HL-60/S4 (cell line): ENCODE measurements around the gene AHSG.
"Not testable (repeated sequence)": the region's sequence is repeated elsewhere in the genome, so short reads cannot be mapped to it uniquely, and the experiment has no call there.

Experiments
- in situ Hi-C: fragments of 300-500 bp; cut with MboI; formaldehyde crosslinking; loops from 2 replicates; pipeline ENCODE4 v1.14.3; 2022; ENCODE audit warnings: low sequenced_read_pairs

Gene AHSG

GRCh38 chr3:186614597-186615483 lies 2.0 kb downstream of the AHSG start:
- in situ Hi-C loops: loop anchor here (25.0 kb wide), 1 partner anchor 197 kb away; the partner anchor contains the start of gene RFC4

GRCh38 chr3:186616299-186616617 lies 3.4 kb downstream of the AHSG start:
- in situ Hi-C loops: loop anchor here (25.0 kb wide), 1 partner anchor 196 kb away; the partner anchor contains the start of gene RFC4

- in situ Hi-C loops: loop anchor here (25.0 kb wide), 1 partner anchor 195 kb away; the partner anchor contains the start of gene RFC4
Observed at GRCh38 chr3:186617036-186617946, 4.4 kb downstream of the AHSG start.

- in situ Hi-C loops: loop anchor here (25.0 kb wide), 1 partner anchor 194 kb away; the partner anchor contains the start of gene RFC4
Observed at GRCh38 chr3:186618318-186618938, 5.6 kb downstream of the AHSG start.

- in situ Hi-C loops: loop anchor here (25.0 kb wide), 1 partner anchor 193 kb away; the partner anchor contains the start of gene RFC4
Observed at GRCh38 chr3:186619787-186620212, 6.9 kb downstream of the AHSG start.

GRCh38 chr3:186620213-186621092 lies 7.6 kb downstream of the AHSG start:
- in situ Hi-C loops: loop anchor here (25.0 kb wide), 1 partner anchor 192 kb away; the partner anchor contains the start of gene RFC4

GRCh38 chr3:186621894-186622650 lies 9.2 kb downstream of the AHSG start:
- in situ Hi-C loops: loop anchor here (25.0 kb wide), 1 partner anchor 190 kb away; the partner anchor contains the start of gene RFC4

- in situ Hi-C loops: loop anchor here (25.0 kb wide), 1 partner anchor 190 kb away; the partner anchor contains the start of gene RFC4
Observed at GRCh38 chr3:186622651-186623310, 9.9 kb downstream of the AHSG start.

GRCh38 chr3:186624598-186624997 lies 11.7 kb downstream of the AHSG start:
- in situ Hi-C loops: loop anchor here (25.0 kb wide), 1 partner anchor 188 kb away; the partner anchor contains the start of gene RFC4

- in situ Hi-C loops: no loop called here
Observed at GRCh38 chr3:186625600-186626042, 12.8 kb downstream of the AHSG start.

- in situ Hi-C loops: no loop called here
Observed at GRCh38 chr3:186626254-186626847, 13.5 kb downstream of the AHSG start.

GRCh38 chr3:186627852-186628414 lies 15.1 kb downstream of the AHSG start:
- in situ Hi-C loops: no loop called here

GRCh38 chr3:186628756-186629155 lies 15.9 kb downstream of the AHSG start:
- in situ Hi-C loops: no loop called here

- in situ Hi-C loops: no loop called here
Observed at GRCh38 chr3:186630950-186631641, 18.2 kb downstream of the AHSG start.

- in situ Hi-C loops: no loop called here
Observed at GRCh38 chr3:186633481-186633880, 20.6 kb downstream of the AHSG start.

- in situ Hi-C loops: not testable (repeated sequence)
Observed at GRCh38 chr3:186634207-186634606, 21.3 kb downstream of the AHSG start.

- in situ Hi-C loops: no loop called here
Observed at GRCh38 chr3:186635532-186635931, 22.7 kb downstream of the AHSG start.
